Endodermal cell (in vitro differentiated cells): ENCODE results near the gene SRR. TPM values are rescaled to one million over a fixed set of nuclear protein-coding genes. Genes with fewer than 3 reads are reported as not detected.

Experiments used
- DNase-seq: peaks from one replicate; pipeline ENCODE4 v3.0.0-alpha.2; 2017
- H3K27ac ChIP-seq: 2 replicates; pipeline ENCODE4 v1.5.1; 2013; ENCODE audit warnings: mild to moderate bottlenecking, low read depth, low read length, moderate library complexity
- H3K27me3 ChIP-seq: 2 replicates; pipeline ENCODE4 v1.6.1; 2013; ENCODE audit warnings: mild to moderate bottlenecking, low read length, moderate library complexity; ENCODE audit not compliant: insufficient read depth, control insufficient read depth, poor library complexity, severe bottlenecking
- H3K36me3 ChIP-seq: 2 replicates; pipeline ENCODE4 v1.7.0; 2013; ENCODE audit warnings: mild to moderate bottlenecking, low read length, moderate library complexity; ENCODE audit not compliant: control insufficient read depth, insufficient read depth
- H3K4me1 ChIP-seq: one replicate; pipeline ENCODE4 v1.7.0; 2013; ENCODE audit warnings: low read length; ENCODE audit not compliant: control insufficient read depth, insufficient read depth
- H3K4me3 ChIP-seq: 2 replicates; pipeline ENCODE4 v1.5.1; 2013; ENCODE audit warnings: mild to moderate bottlenecking, low read length, moderate library complexity
- H3K9ac ChIP-seq: 2 replicates; pipeline ENCODE4 v1.6.1; 2013; ENCODE audit warnings: mild to moderate bottlenecking, low read length, moderate library complexity; ENCODE audit not compliant: poor library complexity, severe bottlenecking; ENCODE audit errors: extremely low read depth
- H3K9me3 ChIP-seq: 2 replicates; pipeline ENCODE4 v1.6.1; 2013; ENCODE audit warnings: mild to moderate bottlenecking, low read length, moderate library complexity; ENCODE audit not compliant: control insufficient read depth
- H3K27ac Mint-ChIP-seq: 2 replicates; pipeline ENCODE4 v1.8.0; 2020; ENCODE audit warnings: mixed read lengths
- H3K27me3 Mint-ChIP-seq: 2 replicates; pipeline ENCODE4 v1.8.0; 2021; ENCODE audit warnings: mild to moderate bottlenecking, mixed read lengths; ENCODE audit not compliant: insufficient read depth
- H3K36me3 Mint-ChIP-seq: 2 replicates; pipeline ENCODE4 v1.8.0; 2020; ENCODE audit warnings: low read depth, mixed read lengths
- H3K4me1 Mint-ChIP-seq: 2 replicates; pipeline ENCODE4 v1.8.0; 2020; ENCODE audit warnings: mixed read lengths
- H3K4me3 Mint-ChIP-seq: 2 replicates; pipeline ENCODE4 v1.8.0; 2020; ENCODE audit warnings: mild to moderate bottlenecking, moderate library complexity, mixed read lengths
- H3K9me3 Mint-ChIP-seq: 2 replicates; pipeline ENCODE4 v1.8.0; 2020; ENCODE audit warnings: mild to moderate bottlenecking, mixed read lengths
- WGBS, 2 experiments: methylation state at CpG; one replicate each; pipeline versions ENCODE4 v1.1.5 to v1.1.7; 2013; ENCODE audit warnings: missing lambda C conversion rate in 2 of 2, mixed read lengths in 1 of 2; ENCODE audit not compliant: insufficient coverage in 1 of 2, insufficient read length in 1 of 2; 5-methylcytosine and 5-hydroxymethylcytosine counted together
- total RNA-seq, 2 donors: library from RNA; stranded (reverse); fragmentation: NEBNext Ultra II Directional in 1 of 2; extraction: Animal tissue kit (Norgen Biotek cat#: 25700) in 1 of 2; gene quantifications; 2 replicates in 1 of 2; 3 replicates in 1 of 2; pipeline ENCODE4 v1.2.1, GENCODE V29; 2021
- TF ChIP-seq, protein P1 (sequence below): fragments of 200-600 bp; sonication (generic); conservative IDR thresholded peaks from 2 replicates; pipeline ENCODE4 v1.5.0; 2021; ENCODE audit warnings: antibody characterized with exemption, mild to moderate bottlenecking

SRR gene
- total RNA-seq, 2 donors from 2014 or later: 10.2 to 38.0 TPM

DNA sequence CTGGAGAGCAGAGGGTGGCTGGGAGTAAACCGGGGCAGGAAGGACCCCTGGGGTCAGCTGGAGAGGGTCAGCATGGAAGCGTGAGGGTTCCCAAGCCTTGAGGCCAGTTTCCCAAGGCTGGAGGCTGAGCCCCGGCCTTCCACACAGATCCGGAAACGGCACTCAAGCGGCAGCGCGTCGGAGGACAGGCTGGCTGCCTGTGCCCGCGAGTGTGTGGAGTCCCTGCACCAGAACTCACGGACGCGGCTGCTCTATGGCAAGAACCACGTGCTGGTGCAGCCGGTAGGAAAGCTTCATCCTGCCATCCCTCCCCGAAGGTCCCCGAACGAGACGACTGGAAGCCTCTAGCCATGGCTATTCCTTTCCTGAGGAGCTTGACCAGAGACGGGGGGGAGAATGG lies 59.6 kb downstream of the SRR start:
- Histone ChIP-seq H3K36me3 (peaks cover 18% of the 10 kb centered on the region), H3K9me3 (no peaks in the 10 kb centered on the region), H3K9ac (no peak overlapping the region), H3K4me1 (no peaks in the 10 kb centered on the region), H3K27ac (no peak overlapping the region), H3K4me3 (no peak overlapping the region), H3K27me3 (no peaks in the 10 kb centered on the region)
- Mint-ChIP-seq H3K4me3 (no peak overlapping the region), H3K27me3 (no peaks in the 10 kb centered on the region), H3K9me3 (no peaks in the 10 kb centered on the region), H3K27ac (no peak overlapping the region), H3K4me1 (no peaks in the 10 kb centered on the region), H3K36me3 (peaks cover 11% of the 10 kb centered on the region)
- DNase-seq: no peak
- TF ChIP-seq, protein P1, sequence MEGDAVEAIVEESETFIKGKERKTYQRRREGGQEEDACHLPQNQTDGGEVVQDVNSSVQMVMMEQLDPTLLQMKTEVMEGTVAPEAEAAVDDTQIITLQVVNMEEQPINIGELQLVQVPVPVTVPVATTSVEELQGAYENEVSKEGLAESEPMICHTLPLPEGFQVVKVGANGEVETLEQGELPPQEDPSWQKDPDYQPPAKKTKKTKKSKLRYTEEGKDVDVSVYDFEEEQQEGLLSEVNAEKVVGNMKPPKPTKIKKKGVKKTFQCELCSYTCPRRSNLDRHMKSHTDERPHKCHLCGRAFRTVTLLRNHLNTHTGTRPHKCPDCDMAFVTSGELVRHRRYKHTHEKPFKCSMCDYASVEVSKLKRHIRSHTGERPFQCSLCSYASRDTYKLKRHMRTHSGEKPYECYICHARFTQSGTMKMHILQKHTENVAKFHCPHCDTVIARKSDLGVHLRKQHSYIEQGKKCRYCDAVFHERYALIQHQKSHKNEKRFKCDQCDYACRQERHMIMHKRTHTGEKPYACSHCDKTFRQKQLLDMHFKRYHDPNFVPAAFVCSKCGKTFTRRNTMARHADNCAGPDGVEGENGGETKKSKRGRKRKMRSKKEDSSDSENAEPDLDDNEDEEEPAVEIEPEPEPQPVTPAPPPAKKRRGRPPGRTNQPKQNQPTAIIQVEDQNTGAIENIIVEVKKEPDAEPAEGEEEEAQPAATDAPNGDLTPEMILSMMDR: no peak
- WGBS, 2 experiments: 94 to 98% methylated on average over 21 of the region's 21 CpGs

DNA sequence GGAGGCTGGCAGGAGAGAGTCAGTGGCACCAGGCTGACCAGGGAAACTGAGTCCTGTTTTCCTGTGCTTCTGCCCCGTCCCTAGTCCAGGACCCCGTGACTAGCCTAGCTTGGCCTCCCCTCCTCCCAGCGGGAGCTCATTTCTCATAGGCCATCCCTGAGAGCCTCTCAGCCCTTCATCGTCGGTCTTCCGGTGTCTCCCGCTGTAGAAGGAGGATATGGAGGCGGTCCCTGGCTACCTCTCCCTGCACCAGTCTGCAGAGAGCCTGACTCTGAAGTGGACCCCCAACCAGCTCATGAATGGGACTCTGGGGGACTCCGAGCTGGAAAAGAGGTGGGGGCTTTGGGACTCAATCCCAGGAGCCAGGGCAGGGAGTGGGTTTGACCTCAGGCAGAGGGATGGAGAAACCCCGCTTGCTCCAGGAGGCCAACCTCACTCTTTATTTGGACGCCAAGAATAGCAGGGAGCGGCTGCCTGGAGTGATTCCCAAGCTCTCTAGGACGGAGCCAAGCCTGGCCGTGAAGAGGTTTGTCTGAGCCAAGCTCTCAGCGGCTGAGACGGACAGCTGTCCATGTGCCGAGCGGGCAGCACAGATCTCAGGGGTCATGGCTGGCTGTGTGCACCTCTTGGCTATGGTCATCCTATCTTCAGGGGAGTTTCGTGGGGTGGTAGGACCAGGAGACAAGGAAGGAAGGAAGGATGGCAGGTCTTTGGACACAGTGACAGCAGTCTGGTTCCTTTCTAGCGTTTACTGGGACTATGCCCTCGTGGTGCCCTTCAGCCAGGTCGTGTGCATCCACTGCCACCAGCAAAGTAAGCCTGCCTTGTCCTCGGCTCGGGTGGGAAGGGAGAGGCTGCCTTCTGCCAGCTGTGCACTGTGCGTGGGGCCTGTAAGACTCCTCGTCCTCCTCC lies 60.4 kb downstream of the SRR start:
- no peak for DNase-seq
- Mint-ChIP-seq H3K9me3 (no peaks in the 10 kb centered on the region), H3K27ac (no peak overlapping the region), H3K27me3 (no peaks in the 10 kb centered on the region), H3K4me1 (no peaks in the 10 kb centered on the region), H3K4me3 (no peak overlapping the region), H3K36me3 (peaks cover 11% of the 10 kb centered on the region)
- no peak overlapping the region for H3K4me3 ChIP-seq
- H3K36me3 ChIP-seq: peaks cover 18% of the 10 kb centered on the region
- H3K27ac ChIP-seq: no peak overlapping the region
- H3K9me3 ChIP-seq: no peaks in the 10 kb centered on the region
- H3K27me3 ChIP-seq: no peaks in the 10 kb centered on the region
- TF ChIP-seq, protein P1: no peak
- 93 to 96% methylated on average over 21 to 26 of the region's 26 CpGs for WGBS, 2 experiments
- no peaks in the 10 kb centered on the region for H3K4me1 ChIP-seq
- H3K9ac ChIP-seq: no peak overlapping the region

DNA sequence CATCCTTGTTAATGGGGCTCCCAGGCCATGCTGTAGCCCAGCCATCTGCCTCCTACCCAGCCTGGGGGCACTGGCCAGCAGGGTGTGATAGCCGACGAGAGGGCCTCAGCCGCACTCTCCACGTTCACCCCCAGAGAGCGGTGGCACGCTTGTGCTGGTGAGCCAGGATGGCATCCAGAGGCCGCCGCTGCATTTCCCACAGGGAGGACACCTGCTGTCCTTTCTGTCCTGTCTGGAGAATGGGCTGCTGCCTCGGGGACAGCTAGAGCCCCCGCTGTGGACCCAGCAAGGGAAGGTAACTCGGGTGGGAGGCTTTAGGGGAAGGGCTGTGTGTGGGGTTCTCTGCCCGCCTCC lies 61.0 kb downstream of the SRR start:
- Histone ChIP-seq H3K36me3 (peaks cover 18% of the 10 kb centered on the region), H3K4me3 (no peak overlapping the region), H3K9ac (no peak overlapping the region), H3K9me3 (no peaks in the 10 kb centered on the region), H3K4me1 (no peaks in the 10 kb centered on the region), H3K27me3 (no peaks in the 10 kb centered on the region), H3K27ac (no peak overlapping the region)
- no peaks in the 10 kb centered on the region for H3K27me3 Mint-ChIP-seq
- peaks cover 11% of the 10 kb centered on the region for H3K36me3 Mint-ChIP-seq
- DNase-seq: no peak
- peaks cover 1% of the 10 kb centered on the region for H3K4me1 Mint-ChIP-seq
- H3K27ac Mint-ChIP-seq: no peak overlapping the region
- no peak overlapping the region for H3K4me3 Mint-ChIP-seq
- no peaks in the 10 kb centered on the region for H3K9me3 Mint-ChIP-seq
- TF ChIP-seq, protein P1: no peak
- 86 to 100% methylated on average over 1 to 12 of the region's 12 CpGs for WGBS, 2 experiments
